HUDEP-2 (cell line): ENCODE measurements around the gene CSNK1D.
A peak's percentile ranks its signal among the peaks of the same experiment; 100 is the strongest.
"Not testable (repeated sequence)": the region's sequence is repeated elsewhere in the genome, so short reads cannot be mapped to it uniquely, and the experiment has no call there.

Source experiments
- DNase-seq, 76 experiments: peaks; one replicate each; lab custom pipeline; 2025; ENCODE audit not compliant: unreplicated experiment in 76 of 76; lab: John Stamatoyannopoulos, UW

Gene CSNK1D

DNA sequence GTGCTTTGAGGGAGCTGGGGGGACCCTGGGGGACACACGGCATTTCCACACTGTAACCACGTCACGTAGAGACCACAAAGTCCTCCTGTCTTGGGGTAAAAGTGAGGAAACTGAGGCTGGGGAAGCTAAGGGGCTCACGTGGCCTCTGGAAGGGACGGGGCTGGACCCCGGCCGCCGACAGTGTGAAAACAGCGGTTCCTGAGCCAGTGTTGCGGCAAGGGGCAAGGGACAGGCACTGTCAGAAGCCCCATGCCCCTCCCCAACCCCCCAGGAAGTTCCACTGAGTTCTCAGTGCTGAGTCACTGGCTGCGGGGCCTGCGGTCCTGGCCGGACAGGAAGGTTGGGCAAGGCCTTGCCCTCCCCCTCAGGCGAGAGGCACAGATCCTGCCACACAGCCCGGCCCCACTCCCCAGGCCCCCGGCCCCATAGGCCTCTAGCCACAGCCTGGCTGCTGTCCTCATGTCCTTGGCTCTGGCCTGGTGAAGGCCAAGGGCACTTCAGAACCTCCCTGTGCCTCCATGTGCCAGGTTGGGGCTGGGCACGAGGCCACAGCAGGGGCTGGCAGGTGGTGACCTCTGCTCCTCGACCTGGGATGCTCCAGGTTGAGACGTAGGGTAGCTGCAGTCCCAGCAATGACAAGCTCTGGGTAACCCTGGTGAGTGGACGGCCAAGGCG is 55.8 kb downstream of the CSNK1D start:
- peak in 23 of 76 experiments; percentile 13 to 56 (median 27) for DNase-seq

DNA sequence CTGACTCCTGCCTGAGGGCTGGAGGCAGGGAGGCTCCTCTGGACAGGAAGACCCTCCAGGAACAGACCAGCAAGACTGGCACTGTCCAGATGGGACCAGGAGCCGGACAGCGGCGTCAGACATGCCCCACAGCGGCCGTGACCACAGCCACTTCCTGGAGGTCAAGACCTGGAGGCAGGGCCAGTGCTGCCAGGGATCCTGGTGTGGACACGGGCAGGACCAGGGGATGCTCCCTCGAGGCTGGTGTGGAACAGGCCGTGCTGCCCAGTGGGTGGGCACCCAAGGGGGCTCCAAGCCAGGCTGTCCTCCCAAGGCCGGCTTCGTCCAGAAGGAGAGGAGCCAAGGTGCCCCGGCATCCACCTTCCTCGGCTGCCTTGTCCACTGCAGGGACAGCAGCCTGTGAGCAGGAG is 56.4 kb downstream of the CSNK1D start:
- DNase-seq: no peak

DNA sequence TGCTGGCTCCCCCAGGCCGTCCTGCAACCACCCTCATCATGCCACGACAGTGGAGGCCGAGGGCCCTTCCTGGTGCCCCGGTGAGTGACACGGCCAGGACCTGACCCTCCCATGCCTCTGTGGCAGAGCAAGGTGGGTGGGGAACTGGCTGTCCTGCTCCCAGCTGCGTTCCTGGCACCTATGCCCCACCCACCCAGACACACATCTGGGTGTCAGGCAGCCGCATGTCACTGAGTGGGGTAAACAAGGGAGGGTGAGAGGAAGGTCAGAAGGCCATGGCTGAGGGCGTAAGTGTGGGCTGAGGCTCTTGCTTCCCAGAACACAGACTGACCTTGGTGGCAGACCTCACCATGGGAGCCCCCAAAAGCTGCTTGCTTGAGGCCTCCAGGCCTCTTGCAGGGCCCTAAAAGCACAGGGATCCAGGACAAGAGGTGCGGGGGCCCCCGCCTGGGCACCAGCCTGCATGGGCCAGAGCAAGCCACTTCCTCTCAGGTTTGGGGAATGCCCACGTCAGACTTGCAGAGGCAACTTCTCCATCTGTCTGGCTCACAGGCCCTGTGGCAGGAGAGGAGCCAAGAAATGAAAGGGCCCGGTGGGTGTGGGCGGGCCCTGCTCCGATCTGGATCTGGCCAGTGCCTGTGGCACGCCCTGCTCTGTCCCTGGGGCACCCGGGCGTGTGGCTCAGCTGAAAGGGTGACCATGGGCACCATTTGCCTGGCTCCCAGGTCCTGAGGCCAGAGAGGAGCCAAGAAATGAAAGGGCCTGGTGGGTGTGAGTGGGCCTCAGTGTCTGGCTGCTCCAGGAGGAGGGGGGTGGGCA is 57.0 kb downstream of the CSNK1D start:
- peak in 74 of 76 experiments; percentile 32 to 96 (median 88) for DNase-seq

DNA sequence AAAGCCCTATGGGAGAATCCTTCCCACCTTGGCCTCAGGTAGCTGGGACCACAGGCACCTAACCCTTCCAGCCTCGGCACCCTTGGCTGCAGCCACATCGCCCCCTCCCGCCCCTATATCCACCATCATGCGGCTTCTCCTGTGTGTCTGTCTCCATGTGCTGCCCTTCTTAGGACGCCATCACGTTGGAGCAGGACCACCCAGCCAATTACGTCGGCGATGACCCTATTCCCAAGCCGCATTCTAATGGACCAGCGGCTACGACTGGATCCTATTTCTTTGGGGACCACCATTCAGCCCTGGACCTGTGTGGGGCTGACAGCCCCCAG is 57.6 kb downstream of the CSNK1D start:
- no peak for DNase-seq

DNA sequence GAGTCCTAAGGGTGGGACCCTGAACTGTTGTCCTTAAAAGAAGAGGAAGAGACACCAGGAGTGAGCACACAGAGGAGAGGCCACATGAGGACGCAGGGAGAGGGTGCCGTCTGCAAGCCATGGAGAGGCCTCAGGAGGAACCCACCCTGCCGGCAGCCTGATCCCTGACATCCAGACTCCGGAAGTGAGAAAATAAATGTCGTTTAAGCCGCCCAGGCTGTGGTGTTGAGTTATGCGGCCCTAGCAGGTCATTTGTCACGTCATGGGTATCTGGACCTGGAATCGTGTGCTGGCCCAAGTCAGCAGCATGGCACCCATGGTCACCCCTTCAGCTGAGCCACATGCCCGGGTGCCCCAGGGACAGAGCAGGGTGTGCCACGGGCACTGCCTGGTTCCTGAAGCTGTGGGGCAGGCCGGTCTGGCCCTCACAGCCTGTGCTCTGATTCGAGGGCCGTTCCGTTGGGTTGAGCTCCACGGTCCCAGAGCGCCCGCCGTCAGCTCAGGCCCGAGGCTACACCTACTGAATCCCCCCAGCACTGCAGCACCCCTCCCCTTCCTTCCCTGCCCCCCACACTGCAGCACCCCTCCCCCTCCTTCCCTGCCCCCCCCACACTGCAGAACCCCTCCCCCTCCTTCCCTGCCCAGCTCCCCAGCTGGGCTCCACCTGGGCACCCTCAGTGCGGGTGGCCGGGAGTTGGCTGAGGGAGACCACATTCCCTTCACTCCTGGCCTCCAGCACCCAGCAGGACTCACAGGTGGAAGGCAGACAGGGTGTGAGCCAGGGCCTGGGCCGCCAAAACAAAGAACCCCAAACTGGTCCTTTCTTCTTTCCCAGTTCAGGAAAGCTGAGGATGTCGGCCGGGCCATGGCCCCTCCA is 58.2 kb downstream of the CSNK1D start:
- peak in 3 of 76 experiments; percentile 13 to 49 (median 27) for DNase-seq

DNA sequence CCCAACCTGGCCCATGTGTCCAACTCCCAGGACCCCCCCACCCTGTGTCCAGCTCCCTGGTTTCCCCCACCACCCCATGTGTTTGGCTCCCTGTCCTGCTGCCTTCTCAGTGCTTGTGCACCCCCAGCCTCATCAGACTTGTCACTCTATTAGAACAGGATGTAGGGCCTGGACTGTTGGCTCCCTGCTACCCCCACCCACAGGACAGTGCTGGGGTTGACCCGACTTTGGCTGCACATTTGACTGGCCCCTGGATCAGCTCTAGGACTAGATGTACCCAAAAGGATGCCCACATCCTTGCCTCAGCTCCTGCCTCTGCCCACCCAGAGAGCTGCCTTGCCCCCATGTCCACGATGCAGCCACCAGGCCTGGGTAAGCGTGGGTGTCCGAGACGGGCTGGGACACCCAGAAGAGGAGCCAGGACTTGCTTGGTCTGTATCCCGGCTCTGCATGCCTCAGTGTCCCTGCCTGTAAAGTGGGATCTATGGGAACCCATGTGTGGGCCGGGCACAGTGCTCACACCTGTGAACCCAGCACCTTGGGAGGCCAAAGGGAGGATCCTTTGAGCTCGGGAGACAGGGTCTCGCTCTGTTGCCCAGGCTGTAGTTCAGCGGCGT is 59.4 kb downstream of the CSNK1D start:
- DNase-seq: no peak

DNA sequence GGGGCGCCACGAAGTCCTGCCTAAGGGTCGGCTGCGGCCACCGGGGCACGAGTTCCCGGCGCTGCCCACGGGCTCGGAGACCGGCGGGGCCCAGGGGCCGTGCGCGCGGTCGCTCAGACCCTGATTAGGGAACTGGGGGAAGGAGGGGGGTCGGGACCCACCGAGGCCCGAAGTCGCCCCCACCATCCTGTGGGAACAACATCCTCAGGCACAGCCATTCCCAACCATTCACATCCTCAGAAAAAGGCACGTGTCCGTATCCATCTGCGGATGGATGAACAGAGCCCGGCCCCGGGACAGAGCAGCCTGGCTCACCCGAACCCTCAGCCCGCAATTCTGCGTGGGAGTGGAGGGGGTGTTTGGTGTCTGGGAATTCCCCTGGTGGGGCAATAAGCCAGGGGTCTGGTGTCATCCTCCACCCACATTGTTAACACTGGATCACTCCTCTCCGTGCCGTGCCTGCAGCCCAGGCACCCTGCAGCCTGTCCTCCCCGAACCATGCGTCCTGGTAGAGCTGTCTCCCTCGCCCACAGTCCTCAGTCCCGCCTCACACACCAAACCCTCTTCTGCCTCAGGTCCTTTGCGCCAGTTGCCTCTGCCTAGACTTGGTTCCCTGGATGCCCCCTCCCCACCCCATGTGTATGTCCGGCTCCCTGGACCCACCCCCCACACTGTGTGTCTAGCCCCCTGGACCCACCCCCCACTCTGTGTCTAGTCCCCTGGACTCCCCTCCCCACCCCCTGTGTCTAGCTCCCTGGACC is 60.1 kb downstream of the CSNK1D start:
- DNase-seq: peak in 10 of 76 experiments; percentile 8 to 63 (median 24)

DNA sequence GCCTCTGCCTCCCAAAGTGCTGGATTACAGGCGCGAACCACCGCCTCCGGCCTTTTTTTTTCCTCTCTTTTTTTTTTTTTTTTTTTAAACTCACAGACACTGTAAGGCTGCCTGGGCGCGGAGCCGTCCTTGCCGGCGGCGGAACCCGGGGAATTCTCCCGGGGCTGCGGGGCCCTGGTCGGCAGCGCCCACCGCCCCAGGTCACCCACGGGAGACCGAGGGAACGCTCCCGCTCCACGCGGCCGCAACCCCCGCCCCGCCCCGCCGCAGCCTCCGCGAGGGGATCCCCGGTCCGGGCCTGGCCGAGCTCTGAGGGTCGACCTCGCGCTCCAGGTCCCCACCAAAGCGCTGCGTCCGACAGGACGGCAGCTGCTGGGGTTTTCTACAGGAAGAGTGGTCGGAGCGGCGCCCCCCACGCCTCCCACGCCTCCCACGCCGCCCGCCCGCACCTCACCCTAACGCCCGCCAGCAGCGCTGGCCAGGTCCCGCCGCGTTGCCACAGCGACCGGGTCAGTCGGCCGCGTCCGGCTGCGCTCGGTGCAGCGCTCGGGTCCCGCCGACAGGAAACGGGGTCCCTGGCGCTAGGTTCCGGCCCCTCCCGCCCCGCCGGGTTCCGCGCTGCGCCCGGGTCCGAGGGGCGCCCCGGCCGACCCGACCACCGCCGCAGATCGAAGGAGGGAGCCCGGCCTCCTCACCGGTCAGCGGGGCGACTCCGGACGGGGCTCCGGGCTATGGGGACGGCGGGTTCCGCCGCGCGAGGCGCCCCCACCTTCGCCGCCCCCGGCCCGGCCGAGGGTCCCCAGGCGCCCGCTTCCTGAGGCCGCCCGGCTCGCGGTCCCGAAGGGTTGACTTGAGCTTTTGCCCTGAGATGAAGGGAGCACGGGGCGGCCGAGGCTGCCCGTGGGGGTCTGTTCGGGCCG is 60.9 kb downstream of the CSNK1D start, which contains the start of gene CCDC57:
Gene CCDC57 (minus strand): TSS at position 512 of the 920 bp plus-strand sequence. CDS start 10,898 bp downstream, outside the sequence.
- DNase-seq: peak in 68 of 76 experiments; percentile 18 to 87 (median 67)

DNA sequence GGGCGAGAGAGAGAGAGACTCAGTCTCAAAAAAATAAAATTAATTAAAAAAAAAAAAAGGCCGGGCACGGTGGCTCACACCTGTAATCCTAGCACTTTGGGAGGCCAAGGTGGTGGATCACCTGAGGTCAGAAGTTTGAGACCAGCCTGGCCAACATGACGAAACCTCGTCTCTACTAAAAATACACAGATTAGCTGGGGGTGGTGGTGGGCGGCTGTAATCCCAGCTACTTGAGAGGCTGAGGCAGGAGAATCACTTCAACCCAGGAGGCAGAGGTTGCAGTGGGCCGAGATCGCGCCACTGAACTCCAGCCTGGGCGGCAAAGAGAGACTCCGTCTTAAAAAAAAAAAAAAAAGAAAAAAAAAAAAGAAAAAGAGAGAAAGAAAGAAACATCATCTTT is 62.8 kb downstream of the CSNK1D start:
- DNase-seq: not testable (repeated sequence)

DNA sequence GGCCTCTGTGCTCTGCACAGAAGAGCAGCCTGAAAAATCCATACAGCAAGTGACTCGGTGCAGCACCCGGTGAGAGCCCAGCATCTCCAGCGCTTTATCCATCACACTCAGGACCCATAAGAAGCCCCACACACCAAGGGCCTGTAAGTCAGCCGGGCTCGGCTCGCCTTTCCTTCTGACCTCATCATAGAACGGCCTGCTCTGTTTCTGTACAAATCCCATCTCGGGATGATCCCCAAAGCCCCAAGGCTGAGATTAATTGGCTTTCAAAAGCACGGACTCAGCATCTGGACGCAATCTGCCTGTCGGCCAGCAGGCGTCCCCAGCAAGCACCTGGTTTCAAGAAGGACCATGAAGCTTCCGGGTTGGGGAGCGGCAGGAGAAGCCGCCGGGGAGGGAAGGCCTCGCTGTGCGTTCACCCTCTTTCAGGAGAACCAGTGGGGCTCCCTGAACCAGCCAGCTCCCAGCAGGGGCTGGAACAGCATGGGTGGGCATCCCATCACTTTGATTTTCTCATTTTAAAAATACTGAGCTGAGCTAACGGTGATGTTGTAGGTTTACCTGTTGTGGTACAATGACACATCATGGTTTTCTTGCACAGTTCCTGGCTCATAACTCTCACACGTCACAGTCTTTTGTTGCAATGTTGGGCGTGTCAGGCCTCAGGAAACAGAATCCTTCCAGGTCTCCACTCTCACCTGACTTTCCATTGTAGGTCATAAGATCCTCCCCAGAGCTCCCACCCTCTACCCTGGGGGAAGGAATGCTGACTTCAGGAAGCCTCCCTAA is 67.6 kb downstream of the CSNK1D start:
- DNase-seq: peak in 74 of 76 experiments; percentile 14 to 89 (median 68)

DNA sequence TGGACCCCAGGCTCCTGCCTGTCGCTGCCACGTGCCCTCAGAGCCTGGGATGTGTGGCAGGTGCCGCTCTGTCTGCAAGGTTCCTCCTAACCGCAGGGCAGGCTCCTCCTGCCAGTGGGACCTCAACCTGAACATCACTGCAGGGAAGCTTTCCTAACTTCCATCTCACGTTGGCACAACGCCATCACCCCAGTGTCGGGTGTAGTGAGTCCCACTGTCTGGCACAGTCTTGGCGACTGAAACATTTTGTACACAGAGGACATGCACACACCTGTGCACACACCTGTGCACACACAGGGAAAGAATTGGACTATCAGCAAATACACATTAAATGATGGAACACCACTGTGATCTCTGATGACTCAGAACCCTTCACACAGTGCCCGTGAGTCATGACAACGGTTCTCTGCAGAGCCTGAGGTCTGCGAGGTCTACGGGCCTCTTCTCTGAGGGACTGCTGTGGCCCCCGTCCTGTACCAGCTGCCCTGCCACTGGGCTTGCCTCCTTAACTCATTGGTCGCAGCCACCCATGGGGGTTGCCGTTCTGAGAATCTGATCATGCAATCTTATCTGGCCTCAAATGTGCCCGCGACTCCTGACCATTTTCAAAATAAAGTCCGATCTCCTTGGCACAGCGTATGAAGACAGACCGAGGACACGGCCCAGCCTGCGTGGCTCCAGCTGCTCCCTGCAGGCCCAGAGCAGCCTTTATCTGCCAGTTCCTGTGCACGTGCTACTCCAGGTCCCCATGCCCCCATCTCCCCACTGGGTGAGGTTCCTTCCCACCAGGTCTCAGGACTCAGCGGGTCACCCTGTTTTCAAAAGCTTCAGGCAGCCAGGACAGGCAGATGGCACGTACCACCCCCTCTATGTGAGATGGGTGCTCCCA is 68.4 kb downstream of the CSNK1D start:
- DNase-seq: peak in 58 of 76 experiments; percentile 20 to 78 (median 50)

DNA sequence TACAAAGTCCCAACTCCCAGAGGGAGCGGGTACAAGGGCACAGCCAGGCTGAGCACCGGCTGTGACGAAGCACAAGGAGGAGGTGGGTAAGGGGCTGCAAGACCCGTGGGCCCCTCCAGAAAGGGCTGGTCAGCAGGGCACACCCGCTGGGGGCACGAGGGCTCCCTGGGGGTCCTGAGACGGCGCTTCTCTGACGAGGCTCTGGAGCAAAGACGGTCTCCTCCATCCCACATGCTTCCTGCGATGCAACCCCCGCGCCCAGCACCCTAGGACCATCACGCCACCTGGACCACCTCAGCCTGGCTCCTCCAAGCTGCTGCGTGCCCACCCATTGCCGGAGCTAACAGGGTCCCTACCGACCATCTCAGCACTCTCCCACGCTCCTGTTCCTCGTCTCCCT is 69.6 kb downstream of the CSNK1D start:
- no peak for DNase-seq

DNA sequence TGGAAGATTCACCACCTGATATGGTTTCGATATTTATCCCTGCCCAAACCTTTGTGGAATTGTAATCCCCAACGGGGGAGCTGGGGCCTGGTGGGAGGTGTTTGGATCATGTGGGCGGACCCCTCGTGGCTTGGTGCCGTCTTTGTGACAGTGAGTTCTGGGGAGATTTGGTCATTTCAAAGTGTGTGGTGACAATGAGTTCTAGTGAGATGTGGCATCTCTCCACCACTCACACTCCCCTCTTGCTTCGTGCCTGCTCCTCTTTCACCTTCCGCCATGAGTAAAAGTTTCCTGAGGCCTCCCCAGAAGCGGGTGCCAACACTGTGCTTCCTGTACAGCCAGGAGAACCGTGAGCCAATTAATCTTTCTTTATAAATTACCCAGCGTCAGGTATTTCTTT is 70.5 kb downstream of the CSNK1D start:
- no peak for DNase-seq

DNA sequence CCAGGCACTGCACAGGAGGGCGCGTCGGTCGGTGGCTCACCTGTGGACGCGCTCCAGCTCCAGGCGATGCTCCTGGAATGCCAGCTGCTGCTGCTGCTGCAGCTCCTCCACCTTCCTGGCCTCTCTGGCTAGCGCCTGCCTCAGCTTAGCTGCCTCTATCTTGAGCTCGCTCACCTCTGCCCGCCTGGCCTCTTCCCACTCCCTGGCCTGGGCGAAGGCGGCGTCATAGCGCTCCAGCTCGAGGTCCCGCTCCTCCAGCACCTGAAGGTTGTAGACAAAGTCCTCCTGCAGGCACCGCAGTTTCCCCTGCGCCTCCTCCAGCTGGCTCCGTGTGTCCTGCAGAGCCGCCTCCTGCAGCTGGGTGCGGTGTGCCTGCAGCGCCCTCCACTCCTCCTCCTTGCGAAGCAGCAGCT is 72.0 kb downstream of the CSNK1D start:
- DNase-seq: no peak

DNA sequence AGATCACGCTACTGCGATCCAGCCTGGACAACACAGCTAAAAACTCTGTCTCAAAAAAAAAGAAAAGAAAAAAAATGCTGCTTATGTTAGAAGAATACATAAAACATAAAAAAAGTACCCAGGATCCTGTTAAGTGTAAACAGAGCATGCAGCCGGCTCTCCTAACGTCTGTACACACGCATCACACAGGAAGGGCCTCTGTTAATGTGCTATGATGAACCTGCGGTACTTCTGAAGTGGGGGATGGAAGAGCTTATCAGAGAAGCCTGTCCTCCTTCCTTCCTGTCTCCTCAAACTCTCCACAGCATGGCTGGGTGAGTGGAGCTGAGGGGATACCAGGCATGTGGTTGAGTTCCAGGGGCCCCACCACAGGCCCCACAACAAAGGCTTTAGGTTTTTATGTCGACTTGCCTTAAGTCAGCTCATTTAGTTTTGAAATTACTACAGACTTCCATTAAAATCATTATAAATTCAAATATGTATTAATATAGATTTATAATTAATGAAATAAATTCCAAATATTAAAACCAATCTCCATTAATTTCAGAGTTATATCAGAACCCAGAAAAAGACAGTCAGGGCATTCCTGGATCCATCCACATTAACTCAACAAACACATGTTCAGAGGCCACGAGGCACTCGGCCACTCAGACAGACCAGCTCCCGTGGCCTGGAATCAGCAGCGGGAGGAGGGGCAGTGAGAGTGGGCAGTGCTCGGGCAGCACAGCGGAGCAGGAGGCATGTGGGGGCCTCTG is 72.6 kb downstream of the CSNK1D start:
- DNase-seq: peak in 2 of 76 experiments; percentile 5 to 9

DNA sequence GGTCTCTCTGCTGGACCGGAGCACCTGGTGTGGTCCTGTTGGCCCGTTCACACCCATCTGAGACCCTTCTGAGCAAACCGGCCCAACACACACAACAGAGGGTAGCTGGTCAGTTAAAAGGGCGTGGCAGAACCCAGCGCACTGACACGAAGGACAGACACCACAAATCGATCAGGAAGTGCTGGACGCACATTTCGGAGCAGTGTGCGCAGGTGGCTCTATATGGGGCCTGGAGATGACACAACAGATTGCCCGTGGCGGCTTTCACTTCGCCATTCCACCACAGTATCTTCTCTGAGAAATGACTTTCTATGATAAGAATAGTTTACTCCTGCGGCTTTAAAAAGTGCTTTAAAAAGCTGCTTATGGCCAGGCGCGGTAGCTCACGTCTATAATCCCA is 73.4 kb downstream of the CSNK1D start:
- DNase-seq: no peak
